GM13976 (cell line): ENCODE results near the gene RPL35.

Experiments used
- DNase-seq: peaks from one replicate; pipeline ENCODE4 v3.0.0; 2012; ENCODE audit warnings: low spot score
- in situ Hi-C: fragments of 300-500 bp; cut with MboI; formaldehyde crosslinking; loops from one replicate; pipeline ENCODE4 v1.12.0; 2022; ENCODE audit warnings: low sequenced_read_pairs, mixed read lengths, inconsistent platforms; ENCODE audit not compliant: unreplicated experiment
- TF ChIP-seq, protein P1 (sequence below): IDR thresholded peaks from 2 replicates; pipeline ENCODE4 v1.5.1; 2012; ENCODE audit warnings: borderline replicate concordance, mild to moderate bottlenecking; ENCODE audit not compliant: insufficient read depth; ENCODE audit errors: extremely low read depth, missing control alignments, control extremely low read depth

Gene RPL35

DNA sequence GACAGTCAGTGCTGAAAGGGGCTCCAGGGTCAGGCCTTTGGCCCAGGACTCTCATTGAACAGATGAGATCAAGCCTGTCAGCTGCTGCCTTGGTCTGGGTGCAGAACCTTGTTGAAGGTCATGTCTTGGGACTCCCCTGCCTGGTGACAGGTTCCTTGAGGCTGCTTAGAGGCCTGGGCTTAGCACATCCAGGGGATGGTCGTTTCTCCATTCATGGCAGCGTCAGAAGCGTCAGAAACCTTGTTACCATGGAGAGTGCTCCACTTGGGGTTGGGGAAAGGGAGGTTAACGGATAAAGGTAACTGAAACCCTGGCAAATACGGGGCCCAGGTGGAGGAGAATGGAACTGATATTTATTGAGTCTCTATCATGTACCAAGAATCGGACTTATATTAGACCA is 9.0 kb upstream of the RPL35 start:
- in situ Hi-C loops, result loop anchor here (25.0 kb wide), 1 partner anchor 492 kb away; no protein-coding TSS in a partner anchor

DNA sequence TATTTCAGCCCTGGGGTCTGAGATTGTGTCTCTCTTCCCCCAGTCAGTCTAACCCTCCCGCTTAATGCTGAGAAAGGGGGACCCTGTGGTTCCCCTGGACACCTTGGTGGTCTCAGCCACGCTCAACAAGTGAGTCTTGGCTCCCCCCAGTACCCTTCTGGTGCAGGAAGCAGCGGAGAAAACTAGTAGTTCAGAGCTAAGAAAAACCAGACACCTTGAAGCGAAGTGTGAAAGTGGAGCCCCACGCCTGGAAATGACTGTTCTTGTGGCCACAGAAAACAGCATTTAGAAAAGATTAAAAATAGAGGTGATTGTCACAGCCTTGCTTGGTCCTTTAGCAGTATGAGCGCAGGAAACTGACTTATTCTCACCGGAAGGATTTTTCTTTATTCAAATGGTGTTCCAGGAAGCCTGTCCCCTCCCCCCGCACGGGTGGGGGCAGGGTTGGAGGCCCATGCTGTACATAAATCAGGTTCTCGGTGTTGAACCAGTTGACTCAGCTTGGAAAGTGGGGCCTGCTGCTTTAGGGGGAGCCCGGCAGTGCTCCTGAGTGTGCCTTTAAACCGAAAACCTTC is 8.3 kb upstream of the RPL35 start:
- peak; percentile 70 for DNase-seq
- in situ Hi-C loops, result loop anchor here (25.0 kb wide), 1 partner anchor 492 kb away; no protein-coding TSS in a partner anchor

More for the DNA sequence above, 9.0 kb upstream of the RPL35 start:
- TF ChIP-seq, protein P1, sequence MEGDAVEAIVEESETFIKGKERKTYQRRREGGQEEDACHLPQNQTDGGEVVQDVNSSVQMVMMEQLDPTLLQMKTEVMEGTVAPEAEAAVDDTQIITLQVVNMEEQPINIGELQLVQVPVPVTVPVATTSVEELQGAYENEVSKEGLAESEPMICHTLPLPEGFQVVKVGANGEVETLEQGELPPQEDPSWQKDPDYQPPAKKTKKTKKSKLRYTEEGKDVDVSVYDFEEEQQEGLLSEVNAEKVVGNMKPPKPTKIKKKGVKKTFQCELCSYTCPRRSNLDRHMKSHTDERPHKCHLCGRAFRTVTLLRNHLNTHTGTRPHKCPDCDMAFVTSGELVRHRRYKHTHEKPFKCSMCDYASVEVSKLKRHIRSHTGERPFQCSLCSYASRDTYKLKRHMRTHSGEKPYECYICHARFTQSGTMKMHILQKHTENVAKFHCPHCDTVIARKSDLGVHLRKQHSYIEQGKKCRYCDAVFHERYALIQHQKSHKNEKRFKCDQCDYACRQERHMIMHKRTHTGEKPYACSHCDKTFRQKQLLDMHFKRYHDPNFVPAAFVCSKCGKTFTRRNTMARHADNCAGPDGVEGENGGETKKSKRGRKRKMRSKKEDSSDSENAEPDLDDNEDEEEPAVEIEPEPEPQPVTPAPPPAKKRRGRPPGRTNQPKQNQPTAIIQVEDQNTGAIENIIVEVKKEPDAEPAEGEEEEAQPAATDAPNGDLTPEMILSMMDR, result no peak
- no peak for DNase-seq

DNA sequence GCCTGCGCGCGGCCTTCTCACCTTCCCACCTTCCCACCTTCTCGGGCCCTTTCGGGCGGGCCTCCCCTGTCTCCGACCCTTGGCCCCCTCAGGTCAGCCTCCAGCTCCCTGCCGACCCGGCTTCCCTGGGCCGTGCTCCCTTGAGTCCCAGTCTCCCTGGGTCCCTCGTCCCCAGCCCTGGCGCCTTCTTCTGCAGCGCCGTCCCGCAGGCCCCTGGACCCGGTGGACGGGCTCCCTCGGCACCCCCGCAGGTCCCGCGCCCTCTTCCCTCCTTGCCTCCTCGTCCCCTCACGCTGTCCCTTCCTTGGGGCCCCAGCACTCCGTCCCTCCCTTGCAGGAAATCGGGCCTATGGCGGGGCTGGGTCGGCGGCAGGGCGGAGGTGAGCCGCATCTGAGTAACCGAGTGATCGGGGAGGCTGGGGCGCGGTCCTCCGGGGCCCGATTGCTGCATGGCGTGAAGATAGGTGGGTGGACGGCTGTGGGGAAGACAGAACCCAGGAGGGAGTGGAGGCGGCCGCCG is 7.8 kb upstream of the RPL35 start:
- TF ChIP-seq, protein P1, result no peak
- DNase-seq, result no peak
- in situ Hi-C loops, result loop anchor here (25.0 kb wide), 1 partner anchor 493 kb away; no protein-coding TSS in a partner anchor

More for the DNA sequence above, 8.3 kb upstream of the RPL35 start:
- TF ChIP-seq, protein P1, result no peak

DNA sequence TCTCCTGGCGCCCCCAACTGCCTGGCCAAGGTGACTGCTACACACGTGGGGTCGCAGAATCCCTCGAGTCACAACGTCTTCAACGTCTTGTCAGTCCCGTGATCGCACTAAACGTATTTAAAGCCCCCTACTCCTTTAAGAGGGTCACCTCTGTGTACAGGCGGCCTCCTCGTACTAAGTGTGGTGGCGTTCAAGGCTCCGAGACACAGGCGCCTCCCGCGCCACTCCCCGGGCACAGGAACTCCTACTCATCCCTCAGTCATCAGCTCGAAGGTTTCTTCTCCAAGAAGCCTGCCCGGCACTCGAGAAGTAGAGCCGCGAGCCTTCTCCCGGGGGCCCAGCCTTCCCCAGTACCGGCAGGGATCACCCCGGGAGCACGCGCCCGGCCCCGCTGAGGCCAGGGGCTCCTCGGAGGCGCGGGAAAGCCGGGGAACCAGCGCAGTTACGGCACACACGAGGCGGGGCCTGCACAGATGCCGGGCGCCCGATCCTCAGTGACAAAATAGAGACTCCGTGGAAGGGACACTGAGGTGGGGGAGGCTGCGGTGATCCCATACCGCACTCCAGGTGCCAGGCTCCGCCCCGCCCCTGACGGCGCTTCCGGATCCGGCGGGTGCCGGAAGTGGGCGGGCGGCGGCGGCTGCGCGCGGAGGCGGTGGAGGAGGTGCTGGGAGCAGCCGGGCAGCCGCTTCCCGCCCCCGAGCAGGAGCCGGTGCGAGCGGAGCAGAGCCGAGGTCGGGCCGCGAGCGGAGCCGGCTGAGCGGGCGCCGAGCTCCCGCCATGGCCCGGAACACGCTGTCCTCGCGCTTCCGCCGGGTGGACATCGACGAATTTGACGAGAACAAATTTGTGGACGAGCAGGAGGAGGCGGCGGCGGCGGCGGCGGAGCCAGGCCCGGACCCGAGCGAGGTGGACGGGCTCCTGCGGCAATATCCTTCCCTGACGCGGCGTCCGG is 7.0 kb upstream of the RPL35 start:
- DNase-seq, result peak; percentile 95
- in situ Hi-C loops, result loop anchor here (25.0 kb wide), 1 partner anchor 494 kb away; no protein-coding TSS in a partner anchor
- TF ChIP-seq, protein P1, result no peak

DNA sequence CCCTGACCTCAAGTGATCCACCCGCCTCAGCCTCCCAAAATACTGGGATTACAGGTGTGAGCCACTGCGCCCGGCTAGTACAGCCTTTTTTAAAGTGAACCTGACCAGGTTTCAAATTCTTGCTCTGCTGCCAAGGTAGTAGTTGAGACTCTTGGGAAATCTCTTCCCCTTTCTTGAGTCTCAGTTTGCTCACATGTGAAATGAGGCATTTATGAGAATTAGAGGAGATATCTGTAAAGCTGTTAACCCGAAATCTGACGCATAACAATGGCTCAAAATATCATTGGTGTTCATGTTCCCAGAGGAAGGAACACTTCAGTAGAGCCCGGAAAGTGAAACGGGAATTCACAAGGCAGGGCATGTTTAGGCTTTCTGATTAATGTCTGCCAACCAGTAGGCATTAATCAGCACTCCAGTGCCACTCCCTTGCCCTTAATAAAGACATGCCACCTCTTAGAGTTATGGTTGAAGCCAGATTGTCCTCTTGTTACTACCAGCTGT is 1.7 kb upstream of the RPL35 start:
- no peak for DNase-seq
- TF ChIP-seq, protein P1, result no peak
- in situ Hi-C loops, result loop anchor here (25.0 kb wide), 1 partner anchor 499 kb away; no protein-coding TSS in a partner anchor

DNA sequence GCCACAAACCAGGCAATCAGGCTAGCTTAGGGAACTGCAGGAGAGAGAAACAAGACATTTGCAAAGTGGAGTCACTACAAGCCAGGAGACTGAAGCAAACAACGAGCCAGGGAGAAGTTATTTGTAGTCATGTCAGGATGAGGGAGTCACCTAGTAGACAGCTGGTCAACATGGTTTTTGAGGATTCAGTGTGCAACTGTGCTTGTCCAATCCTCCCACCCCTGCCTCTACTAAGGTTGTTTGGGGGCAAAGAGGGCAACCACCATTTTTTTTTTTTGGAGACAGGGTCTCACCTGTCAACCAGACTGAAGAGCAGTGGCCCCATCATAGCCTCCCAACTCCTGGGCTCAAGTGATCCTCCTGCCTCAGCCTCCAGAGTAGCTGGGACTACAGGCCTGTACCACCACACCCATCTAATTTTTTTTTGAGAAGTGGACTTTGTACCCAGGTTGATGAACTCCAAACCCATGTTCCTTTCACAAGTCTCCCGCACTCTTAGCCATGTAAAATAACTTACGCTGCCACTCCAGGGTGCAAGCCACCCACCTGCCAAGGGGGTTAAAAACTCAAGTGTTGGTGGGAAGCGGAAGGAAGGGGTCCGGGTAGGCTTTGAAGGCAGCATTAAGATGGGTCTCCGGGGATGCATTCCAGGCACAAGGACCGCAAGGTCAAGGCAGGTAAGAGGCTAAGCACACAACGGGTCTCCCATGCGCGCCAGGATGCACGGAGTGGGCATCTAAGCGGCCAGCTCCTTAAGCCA is 995 bp downstream of the RPL35 start:
- in situ Hi-C loops, result loop anchor here (25.0 kb wide), 1 partner anchor 502 kb away; no protein-coding TSS in a partner anchor
- TF ChIP-seq, protein P1, result no peak
- no peak for DNase-seq
